SU-DHL-6 (cell line): Measurements from ENCODE around the gene SERPINB6.

Experiments used
- H2AFZ ChIP-seq: fragments of 200-600 bp; sonication (generic); 2 replicates; pipeline ENCODE4 v1.6.1; 2014; ENCODE audit warnings: low read depth, mild to moderate bottlenecking, moderate library complexity, mixed read lengths, antibody characterized with exemption, low read length; ENCODE audit not compliant: severe bottlenecking
- H3F3A ChIP-seq: fragments of 200-600 bp; shearing (Covaris generic); 2 replicates; pipeline ENCODE4 v1.6.0; 2016; ENCODE audit warnings: antibody characterized with exemption, mild to moderate bottlenecking; ENCODE audit not compliant: insufficient read depth
- H3K27ac ChIP-seq: fragments of 200-600 bp; sonication (generic); 2 replicates; pipeline ENCODE4 v1.5.1; 2016; ENCODE audit warnings: low read depth, mild to moderate bottlenecking, low read length, moderate library complexity, mixed read lengths
- H3K27me3 ChIP-seq: fragments of 200-600 bp; sonication (generic), shearing (Covaris generic); 2 replicates; pipeline ENCODE4 v1.6.0; 2014; ENCODE audit warnings: mild to moderate bottlenecking, low read length
- H3K36me3 ChIP-seq: fragments of 200-600 bp; sonication (generic); 2 replicates; pipeline ENCODE4 v1.6.1; 2014; ENCODE audit warnings: mild to moderate bottlenecking, low read length, mixed read lengths
- H3K4me2 ChIP-seq: fragments of 300-600, 200-600 bp; shearing (Covaris generic), sonication (generic); 2 replicates; pipeline ENCODE4 v1.6.0; 2014; ENCODE audit warnings: low read length, low read depth, mild to moderate bottlenecking; ENCODE audit not compliant: poor library complexity, severe bottlenecking
- H3K4me3 ChIP-seq: fragments of 200-600 bp; sonication (generic); 2 replicates; pipeline ENCODE4 v1.5.1; 2014; ENCODE audit warnings: antibody characterized with exemption, low read length, mild to moderate bottlenecking, mixed read lengths; ENCODE audit not compliant: insufficient read depth, poor library complexity, severe bottlenecking
- H3K79me2 ChIP-seq: fragments of 200-600 bp; sonication (generic); 2 replicates; pipeline ENCODE4 v1.6.1; 2014; ENCODE audit warnings: mild to moderate bottlenecking, low read length, moderate library complexity; ENCODE audit not compliant: insufficient read depth
- H3K9ac ChIP-seq: fragments of 200-600 bp; sonication (generic); 2 replicates; pipeline ENCODE4 v1.7.0; 2014; ENCODE audit warnings: mild to moderate bottlenecking, low read length
- H3K9me2 ChIP-seq: fragments of 200-600 bp; sonication (generic); replicated peaks from 2 replicates; pipeline ENCODE4 v1.6.1; 2014; ENCODE audit warnings: low read length; ENCODE audit not compliant: insufficient read depth
- H3K9me3 ChIP-seq: fragments of 200-600 bp; sonication (generic); 2 replicates; pipeline ENCODE4 v1.6.1; 2014; ENCODE audit warnings: low read length, mixed read lengths; ENCODE audit not compliant: insufficient read depth
- H4K20me1 ChIP-seq: fragments of 200-600 bp; sonication (generic); 2 replicates; pipeline ENCODE4 v1.6.1; 2014; ENCODE audit warnings: low read depth, mild to moderate bottlenecking, antibody characterized with exemption, low read length, moderate library complexity, mixed read lengths
- EZH2phosphoT487 ChIP-seq: fragments of 200-600 bp; sonication (generic), shearing (Covaris generic); conservative IDR thresholded peaks from 2 replicates; pipeline ENCODE4 v1.6.1; 2018; ENCODE audit warnings: mild to moderate bottlenecking, antibody characterized with exemption, low read length, moderate library complexity, mixed read lengths
- TF ChIP-seq, protein P1 (sequence below): fragments of 200-600 bp; sonication (generic); IDR thresholded peaks from one replicate; pipeline ENCODE4 v1.5.1; 2017; ENCODE audit warnings: antibody characterized with exemption, mild to moderate bottlenecking, low read length, moderate library complexity; ENCODE audit not compliant: insufficient read depth, poor library complexity, severe bottlenecking

Gene SERPINB6

DNA sequence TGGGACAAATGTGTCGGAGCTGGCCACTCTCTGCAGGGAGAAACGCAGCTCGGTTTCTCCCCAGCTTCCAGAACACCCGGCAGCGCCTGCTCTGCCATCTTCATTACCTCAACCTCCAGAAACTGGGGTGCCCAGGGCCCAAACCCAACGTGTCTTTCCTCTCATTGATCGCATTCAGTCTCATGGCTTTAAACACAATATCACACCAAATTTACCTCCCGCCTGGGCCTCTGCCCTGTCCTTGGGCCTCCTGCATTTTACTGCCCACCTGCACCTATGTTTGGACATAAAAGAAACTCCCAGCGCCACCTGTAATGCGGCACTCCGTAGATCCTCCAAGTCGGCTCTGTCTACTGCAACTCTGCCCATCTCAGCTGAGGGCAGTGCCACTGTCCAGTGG is 22.2 kb downstream of the SERPINB6 start:
- H2AFZ ChIP-seq = no peak overlapping the region
- no peak overlapping the region for H3K9ac ChIP-seq
- H3K27ac ChIP-seq = no peak overlapping the region
- no peaks in the 10 kb centered on the region for H4K20me1 ChIP-seq
- no peak overlapping the region for H3K4me2 ChIP-seq
- no peaks in the 10 kb centered on the region for H3K9me2 ChIP-seq
- peaks cover 4% of the 10 kb centered on the region; the same call in 1 of the 2 replicates for H3F3A ChIP-seq
- no peaks in the 10 kb centered on the region for H3K36me3 ChIP-seq
- H3K9me3 ChIP-seq = no peaks in the 10 kb centered on the region
- no peaks in the 10 kb centered on the region for H3K27me3 ChIP-seq
- TF ChIP-seq EZH2phosphoT487 = no peak
- TF ChIP-seq, protein P1, sequence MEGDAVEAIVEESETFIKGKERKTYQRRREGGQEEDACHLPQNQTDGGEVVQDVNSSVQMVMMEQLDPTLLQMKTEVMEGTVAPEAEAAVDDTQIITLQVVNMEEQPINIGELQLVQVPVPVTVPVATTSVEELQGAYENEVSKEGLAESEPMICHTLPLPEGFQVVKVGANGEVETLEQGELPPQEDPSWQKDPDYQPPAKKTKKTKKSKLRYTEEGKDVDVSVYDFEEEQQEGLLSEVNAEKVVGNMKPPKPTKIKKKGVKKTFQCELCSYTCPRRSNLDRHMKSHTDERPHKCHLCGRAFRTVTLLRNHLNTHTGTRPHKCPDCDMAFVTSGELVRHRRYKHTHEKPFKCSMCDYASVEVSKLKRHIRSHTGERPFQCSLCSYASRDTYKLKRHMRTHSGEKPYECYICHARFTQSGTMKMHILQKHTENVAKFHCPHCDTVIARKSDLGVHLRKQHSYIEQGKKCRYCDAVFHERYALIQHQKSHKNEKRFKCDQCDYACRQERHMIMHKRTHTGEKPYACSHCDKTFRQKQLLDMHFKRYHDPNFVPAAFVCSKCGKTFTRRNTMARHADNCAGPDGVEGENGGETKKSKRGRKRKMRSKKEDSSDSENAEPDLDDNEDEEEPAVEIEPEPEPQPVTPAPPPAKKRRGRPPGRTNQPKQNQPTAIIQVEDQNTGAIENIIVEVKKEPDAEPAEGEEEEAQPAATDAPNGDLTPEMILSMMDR = no peak
- H3K4me3 ChIP-seq = no peak overlapping the region
- H3K79me2 ChIP-seq = no peaks in the 10 kb centered on the region

DNA sequence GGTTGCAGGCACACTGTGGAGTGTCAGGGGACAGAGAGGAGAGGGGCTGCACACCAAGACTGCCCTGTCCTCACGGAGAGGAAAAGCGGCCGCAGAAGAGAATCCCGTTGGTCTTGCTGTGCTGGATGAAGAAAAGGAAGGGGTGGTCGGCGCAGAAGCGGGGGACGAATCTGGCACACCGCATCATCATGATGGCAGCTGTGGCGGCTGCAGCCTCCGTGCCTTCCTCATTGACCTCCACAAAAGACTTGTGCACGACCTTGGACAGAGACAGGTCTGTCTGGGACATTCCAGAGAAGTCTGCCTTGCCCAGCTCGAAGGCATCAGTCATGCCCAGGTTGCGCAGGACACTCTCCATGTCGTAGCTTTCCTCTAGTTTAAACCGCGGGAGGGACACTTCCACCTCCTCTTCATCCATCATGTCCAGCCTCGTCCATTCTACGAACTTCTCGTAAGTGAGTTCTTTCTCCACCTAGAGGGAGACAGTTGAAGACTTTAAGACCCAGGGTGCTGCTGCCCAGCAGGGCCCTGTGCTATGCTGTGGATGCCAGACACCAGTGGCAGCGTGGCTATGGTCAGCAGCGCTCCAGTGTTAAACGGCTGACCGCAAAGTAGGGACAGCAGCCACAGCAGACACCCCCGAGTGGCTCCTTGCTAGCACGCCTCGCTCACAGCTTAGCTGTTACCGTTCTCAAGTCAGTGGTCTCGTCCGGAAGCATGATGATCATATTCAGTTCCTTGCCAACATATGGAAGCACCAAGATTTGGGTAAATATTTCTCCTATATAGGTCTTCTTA is 22.9 kb downstream of the SERPINB6 start:
- no peak for TF ChIP-seq EZH2phosphoT487
- Histone ChIP-seq H3K9me2 (no peaks in the 10 kb centered on the region), H3K9ac (no peak overlapping the region), H3K27ac (no peak overlapping the region), H3F3A (peaks cover 3% of the 10 kb centered on the region; the same call in 1 of the 2 replicates), H3K4me3 (no peak overlapping the region), H2AFZ (no peak overlapping the region), H3K9me3 (no peaks in the 10 kb centered on the region), H3K36me3 (no peaks in the 10 kb centered on the region), H3K27me3 (no peaks in the 10 kb centered on the region), H4K20me1 (no peaks in the 10 kb centered on the region), H3K79me2 (no peaks in the 10 kb centered on the region), H3K4me2 (no peak overlapping the region)

DNA sequence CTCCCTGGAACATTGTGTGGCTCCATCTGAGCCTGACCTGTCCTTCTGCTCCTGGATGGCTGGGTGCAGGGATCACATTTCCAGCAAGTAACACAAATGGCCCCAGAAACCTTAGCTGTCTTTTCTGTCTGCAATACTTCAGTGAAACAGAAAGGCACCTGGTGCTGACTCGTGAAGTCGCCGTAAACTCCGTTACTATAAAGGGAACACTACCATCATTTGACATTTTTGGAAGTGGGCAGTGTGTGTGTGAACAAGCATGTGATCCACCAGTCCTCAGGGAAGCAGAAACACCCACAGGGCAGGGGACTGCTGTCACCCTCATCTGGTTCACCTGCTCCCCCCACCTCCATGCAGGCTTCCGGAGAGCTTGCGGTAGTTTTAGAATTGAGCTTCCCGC is 23.9 kb downstream of the SERPINB6 start:
- no peaks in the 10 kb centered on the region for H4K20me1 ChIP-seq
- H3K27me3 ChIP-seq = no peaks in the 10 kb centered on the region
- no peak overlapping the region for H2AFZ ChIP-seq
- H3K9me3 ChIP-seq = no peaks in the 10 kb centered on the region
- H3K36me3 ChIP-seq = no peaks in the 10 kb centered on the region
- H3K27ac ChIP-seq = no peak overlapping the region
- no peaks in the 10 kb centered on the region for H3K79me2 ChIP-seq
- no peak overlapping the region for H3K4me2 ChIP-seq
- no peak overlapping the region for H3K4me3 ChIP-seq
- no peak for TF ChIP-seq EZH2phosphoT487
- TF ChIP-seq, protein P1 = no peak
- no peak overlapping the region for H3K9ac ChIP-seq
- no peaks in the 10 kb centered on the region for H3K9me2 ChIP-seq
- H3F3A ChIP-seq = no peaks in the 10 kb centered on the region

DNA sequence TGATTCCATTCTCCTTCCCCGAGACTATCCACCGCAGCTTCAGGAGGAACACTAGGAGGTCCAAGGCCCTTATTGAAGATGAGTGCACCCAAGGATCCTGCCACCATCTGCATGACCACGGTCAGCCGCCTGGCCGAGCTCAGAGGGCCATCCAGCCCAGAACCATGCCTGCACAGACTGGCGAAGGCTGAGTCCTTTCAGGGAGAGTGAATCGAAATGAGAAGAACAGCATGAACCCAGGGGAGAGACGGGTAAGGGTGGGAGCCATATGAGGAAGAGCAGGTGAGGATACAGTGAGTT is 26.3 kb downstream of the SERPINB6 start:
- Histone ChIP-seq H2AFZ (no peak overlapping the region), H3K9me3 (no peaks in the 10 kb centered on the region), H3K9me2 (no peaks in the 10 kb centered on the region), H3F3A (no peaks in the 10 kb centered on the region), H3K27ac (no peak overlapping the region), H3K36me3 (no peaks in the 10 kb centered on the region), H4K20me1 (no peaks in the 10 kb centered on the region), H3K27me3 (no peaks in the 10 kb centered on the region), H3K9ac (no peak overlapping the region), H3K79me2 (no peaks in the 10 kb centered on the region), H3K4me3 (no peak overlapping the region), H3K4me2 (no peak overlapping the region)
- TF ChIP-seq, protein P1 = no peak
- TF ChIP-seq EZH2phosphoT487 = no peak
